GM19043 (cell line): ENCODE data around the gene SORL1-AS1.

Source experiments
- ATAC-seq: cut with Tn5 transposase; IDR thresholded peaks from one replicate; pipeline ENCODE4 v1.9.1; 2021; ENCODE audit warnings: low read depth; ENCODE audit not compliant: unreplicated experiment

SORL1-AS1 gene

DNA sequence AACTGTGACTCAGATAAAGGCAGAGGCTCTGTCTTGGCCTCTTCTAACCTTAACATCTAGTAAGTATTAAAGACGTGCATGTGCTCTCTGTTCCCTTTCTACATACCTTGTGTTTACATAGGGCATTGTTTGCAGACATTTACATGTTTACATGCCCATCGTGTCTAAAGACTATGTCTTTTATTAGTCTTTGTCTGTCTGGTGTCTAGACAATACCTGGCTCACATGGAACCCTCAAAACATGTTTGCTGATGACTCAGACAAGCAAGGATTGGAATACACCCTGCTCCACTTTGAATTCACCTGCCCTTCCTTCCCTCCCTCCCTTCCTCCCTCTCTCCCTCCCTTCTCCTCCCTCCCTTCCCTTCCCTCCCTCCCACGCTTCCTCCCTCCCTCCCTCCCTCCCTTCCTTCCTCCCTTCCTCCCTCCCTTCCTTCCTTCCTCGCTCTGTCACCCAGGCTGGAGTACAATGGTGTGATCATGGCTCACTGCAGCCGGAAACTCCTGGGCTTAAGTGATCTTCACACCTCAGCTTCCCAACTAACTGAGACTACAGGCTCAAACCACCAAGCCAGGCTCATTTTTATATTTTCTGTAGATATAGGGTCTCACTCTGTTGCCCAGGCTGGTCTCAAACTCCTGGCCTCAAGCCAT lies 23.7 kb upstream of the SORL1-AS1 start:
- no peak for ATAC-seq

DNA sequence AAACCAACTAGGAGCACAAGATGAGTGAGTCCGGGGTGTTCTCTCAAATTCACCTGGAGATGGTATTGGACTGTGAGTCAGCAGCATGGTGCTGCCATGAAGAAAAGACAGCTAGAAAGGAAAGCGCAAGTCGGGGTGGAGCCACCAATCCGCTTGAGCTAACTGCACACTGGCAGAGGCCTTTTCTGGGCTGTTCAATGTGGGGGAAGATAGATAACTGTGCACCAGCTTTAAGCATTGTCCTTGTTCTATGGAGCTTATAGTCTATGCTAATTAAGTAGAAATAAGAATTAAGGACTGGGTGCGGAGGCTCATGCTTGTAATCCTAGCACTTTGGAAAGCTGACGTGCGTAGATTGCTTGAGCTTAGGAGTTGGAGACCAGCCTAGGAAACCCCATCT lies 21.9 kb upstream of the SORL1-AS1 start:
- no peak for ATAC-seq

DNA sequence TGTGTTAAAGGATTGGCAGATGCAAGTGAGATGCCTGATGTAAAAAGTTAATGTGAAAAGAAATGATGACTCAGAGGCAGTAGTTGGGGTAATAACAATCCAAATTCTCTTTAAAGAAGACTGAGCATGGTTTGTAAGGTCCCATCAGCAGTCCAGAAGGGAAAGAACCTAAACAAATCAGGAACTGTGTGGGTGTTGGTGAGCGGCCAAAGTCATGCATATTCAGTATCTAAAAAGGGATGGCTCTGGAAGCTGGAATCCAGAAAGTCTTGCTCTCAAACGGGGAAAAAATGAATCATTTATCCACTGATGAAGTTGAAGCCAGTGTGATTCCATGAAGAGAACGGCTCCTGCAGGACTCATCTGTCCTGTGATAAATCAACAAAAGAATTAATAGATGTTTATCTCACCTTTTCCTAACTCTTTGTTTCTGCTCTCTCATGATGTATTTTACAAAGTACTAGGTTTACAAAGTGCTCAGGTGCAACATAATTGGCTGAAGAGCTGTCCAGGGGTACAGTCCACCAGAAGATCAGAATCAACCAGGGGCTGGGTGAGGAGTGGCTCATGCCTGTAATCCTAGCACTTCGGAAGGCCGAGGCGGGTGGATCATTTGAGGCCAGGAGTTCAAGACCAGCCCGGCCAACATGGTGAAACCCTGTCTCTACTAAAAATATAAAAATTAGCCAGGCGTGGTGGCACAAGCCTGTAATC lies 20.5 kb upstream of the SORL1-AS1 start:
- ATAC-seq: no peak

DNA sequence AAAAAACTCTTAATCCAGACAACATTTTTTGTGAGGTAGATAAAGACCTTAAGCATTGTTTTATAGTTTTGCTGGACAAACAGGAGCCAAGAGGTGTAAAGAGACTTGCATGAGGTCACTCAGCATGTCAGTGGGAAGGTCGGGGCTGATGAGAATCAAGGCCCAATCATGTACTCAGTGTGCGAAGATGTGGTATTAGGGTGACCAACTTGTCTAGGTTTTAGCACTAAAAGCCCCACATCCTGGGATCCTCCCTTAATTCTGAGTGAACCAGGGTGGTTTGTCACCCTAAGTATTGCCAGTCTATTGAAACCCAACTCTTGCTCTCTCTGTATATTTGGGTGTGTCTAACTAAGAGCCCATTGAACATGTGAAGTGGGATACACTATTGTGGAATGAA lies 19.5 kb upstream of the SORL1-AS1 start:
- no peak for ATAC-seq

DNA sequence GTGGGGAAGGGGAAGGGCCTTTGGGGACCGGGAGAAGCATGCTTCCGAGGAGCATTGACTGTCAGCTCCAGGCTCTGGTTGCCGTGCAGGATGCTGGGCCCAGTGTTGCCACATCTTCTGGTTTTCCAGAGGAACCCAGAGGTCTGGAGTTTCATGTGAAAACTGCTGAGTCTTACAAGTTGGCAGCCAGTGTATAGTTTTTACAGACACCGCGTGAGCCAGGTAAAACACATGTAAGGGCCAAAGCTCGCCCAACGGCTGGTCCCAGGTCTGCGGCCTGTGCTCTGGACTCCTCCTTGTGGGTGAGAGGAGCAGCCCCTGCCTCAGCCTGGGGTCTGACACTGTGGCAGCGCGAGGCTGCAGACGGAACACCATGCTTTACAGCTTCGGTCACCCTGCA lies 18.4 kb upstream of the SORL1-AS1 start:
- no peak for ATAC-seq

DNA sequence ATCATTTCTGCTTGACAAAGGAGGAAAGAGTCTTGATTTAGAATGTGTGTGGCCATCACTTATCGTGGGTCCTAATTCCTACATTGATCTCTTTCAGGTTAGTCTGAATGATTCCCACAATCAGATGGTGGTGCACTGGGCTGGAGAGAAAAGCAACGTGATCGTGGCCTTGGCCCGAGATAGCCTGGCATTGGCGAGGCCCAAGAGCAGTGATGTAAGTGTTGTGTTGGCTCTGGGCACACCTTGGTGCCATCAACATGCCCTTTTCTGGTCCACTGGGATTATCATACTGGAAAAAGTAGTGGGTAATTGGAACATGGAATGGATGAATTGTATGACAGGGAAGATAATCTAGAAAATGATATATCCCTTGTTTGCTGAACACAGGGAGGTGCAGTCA lies 17.1 kb upstream of the SORL1-AS1 start:
- no peak for ATAC-seq

DNA sequence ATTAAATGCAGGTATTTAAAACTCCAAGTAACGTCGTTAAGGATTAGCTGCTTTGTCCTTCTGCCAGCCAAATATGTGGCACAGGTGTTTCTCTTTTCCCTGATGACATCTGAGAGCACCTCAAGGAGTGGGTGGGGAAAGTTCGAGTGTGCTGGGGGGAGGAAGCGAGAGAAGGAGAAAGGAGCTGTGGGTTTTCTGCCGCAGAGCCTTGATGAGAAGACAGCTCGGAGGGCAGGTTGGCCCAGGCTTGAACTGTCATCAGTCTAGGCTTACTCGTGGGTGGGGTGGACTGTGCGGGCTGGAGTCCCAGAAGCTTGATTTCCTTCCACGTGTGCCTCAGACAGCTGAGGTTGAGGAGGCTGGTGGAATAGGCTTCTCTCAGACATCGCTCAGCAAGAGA lies 15.2 kb upstream of the SORL1-AS1 start:
- peak; percentile 45 for ATAC-seq

DNA sequence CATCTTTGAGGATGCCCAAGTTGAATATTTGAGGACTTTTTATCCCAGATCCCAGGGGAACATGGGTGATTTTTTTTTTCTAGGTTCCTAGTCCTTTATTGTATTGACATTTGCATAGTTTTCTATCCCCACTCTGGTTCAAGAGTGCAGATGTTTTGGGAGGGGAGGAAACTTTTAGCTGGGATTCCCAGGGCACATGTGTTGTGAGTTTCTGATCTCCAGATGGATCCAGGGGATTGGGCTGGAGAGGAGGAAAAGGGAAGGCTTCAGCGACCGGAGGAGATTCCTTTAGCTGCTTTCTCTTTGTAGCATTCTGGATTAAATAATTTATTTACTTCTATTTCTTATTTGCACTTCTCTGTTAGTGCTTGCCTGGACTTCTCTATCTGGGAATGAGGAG lies 14.7 kb upstream of the SORL1-AS1 start:
- no peak for ATAC-seq

DNA sequence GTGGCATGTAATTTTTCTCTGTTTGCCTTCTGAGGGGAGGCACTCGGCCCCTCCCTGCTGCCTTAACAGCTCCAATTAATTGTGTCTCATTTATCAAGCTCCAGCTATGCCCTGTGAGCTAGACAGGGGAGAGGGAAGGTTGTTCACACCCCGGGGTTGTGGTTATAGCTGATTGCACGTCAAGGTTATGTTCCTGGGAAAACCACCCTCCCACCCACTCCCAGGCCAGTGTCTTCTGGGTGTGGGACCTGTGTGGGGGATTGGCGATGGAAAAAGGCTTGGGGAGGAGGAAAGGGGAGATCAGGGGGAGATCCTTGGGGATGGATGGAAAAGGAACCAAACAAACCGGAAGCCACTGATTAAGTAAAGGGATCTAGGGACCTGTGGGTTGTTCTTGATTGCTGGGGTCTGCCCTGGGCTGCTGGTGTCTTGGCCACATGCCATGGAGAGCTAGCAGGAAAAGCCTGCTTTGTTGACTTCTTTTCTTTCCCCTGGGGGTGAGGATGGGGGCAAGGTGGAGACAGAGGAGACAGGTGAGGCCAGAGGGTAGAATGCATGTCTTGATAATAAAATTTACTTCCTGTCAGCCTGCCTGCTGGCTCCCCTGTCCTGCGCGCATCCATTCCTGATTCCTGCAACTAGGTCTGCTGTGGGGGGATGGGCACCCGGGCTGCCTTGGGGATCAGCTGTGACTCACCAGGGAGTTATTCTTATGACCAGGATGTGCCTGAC lies 13.5 kb upstream of the SORL1-AS1 start:
- ATAC-seq: no peak

DNA sequence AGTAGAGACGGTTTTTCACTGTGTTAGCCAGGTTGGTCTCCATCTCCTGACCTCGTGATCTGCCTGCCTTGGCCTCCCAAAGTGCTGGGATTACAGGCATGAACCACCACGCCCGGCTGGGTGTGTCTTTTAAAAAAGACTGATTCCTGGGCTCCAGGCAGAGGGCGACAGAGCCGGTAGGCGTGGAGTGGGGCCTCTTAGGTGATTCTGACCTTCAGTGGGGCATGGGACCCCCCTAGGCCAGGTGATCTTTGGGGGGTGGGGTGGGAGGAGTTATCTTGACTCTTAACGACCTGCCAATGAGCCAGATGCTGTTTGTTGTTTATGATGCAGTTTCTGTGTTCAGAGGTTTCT lies 12.9 kb upstream of the SORL1-AS1 start:
- no peak for ATAC-seq

DNA sequence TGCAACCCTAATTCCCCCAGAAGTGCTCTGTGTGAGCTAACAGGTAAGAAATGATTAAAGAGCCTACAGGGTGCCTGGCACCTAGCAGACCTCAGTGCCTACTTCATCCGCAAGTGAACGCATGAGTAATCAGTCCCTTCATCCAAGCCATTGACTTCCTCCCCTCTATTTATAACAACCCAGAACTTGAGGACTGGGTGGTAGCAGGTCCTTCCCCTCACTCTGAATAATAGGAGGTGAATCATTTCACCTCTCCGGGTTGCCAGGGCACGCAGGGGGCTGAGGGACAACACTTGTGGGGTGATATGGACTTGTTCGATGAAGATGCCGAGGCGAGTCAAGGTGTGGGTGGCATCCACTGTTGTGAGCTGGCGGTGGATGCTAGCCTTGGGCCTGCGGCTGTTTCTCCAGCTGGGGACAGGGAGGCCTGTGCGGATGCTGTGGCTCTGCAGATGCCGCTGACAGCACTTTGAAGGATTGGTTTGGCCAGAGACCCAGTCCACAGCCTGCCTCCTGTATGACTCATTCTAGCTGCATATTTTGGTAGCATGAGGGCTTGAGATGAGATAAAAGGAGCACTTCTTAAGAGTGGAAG lies 11.7 kb upstream of the SORL1-AS1 start:
- ATAC-seq: peak; percentile 39

DNA sequence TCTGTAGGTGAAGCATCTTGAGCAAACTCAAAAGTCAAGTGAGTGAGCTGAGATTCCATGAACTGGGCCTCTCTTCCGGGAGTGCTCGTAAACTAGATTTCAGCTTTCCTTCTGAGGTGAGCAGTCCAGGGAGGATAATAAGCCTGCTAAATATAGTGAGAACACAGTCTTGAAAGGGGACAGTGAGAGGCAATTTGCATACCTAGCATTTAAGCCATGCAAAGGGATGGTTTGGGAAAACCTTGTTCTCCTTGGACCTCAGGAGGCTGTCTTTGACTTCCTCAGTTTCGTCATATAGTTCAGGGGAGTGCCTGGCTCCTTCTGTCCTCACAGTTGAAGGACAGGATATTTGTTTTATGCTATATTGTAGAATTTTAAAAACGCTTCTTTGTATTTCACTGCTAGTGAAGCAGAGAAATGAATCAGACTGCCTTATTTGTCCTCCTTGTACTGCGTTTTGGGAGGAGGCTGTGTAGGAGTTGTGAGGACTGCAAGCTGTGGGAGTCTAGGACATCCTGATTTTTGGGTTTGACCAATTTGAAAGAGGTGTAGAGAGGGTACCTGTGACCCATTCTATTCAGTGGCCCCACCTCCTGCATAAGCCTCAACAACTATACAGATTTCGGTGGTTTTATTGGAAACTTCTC lies 11.0 kb upstream of the SORL1-AS1 start:
- no peak for ATAC-seq

DNA sequence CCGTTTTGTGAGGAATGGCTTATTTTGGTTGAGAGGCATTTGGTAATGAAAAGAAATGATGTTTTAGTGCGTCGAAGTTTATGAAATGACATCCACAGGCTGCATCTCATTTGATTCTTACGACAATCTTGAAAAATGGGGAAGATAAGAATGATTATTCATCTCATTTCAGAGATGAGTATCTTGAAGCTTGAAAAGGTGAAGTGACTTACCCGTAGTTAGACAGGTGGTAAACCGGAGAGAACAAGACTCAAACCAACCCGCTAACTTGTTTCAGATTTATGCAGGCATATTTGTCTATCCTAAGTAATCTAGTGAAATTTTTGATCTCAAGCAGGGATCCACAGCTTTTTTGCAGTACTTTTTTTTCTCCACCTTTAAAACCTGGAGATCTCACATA lies 9.1 kb upstream of the SORL1-AS1 start:
- no peak for ATAC-seq

DNA sequence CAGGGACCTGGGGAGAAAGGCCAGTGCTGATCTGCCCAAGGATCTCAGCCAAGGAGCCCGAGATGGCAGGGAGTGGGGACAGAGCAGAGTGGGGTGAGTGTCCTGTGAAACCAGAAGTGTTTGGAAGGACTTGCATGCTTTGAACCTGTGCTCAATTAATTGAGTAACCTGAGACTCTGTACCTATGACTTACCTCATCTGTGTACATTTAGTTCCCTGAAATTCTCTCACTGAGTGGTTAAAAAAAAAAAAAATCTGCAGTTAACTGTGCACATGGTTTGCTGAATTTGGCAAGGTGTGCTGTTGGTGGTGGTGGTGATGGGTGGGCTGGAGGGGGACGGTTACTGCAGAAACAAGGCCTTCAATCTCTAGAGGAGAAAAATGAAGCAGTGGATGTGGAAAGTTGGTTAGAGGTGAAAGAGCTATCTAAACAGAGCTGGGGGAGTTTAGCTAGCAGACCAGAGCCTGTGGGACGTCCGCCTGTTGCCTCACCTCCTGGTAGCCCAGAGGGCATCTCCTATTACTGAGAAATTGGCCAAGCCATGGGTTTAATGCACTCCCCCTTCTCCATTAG lies 8.3 kb upstream of the SORL1-AS1 start:
- ATAC-seq: no peak

DNA sequence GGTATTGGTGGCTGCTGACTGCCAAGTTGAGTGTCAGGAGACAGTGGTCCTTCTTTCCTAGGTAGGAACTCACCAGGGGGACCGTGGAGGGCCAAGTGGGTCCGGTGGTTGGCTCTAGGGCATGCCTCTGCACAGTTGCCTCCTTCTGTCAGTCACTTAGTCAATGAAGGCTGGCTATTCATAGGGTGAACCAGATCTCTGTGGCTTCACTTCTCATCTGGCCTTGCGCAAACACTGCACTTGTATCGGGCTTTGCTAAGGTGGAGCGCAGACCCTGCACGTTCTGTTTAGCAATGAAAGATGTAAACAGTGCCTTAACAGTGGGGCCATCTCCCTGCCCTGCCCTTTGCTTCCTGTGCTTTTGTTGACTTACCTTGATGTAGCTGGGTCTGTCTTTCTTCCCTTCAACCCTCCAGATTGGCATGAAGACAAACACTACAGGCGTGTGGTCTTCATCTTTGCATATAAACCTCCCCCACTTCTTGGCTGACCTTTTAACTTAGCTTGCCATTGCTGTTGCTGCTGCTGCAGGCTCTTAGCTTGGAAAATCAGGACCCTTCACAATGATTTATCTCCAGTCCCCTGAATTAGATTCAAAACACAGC lies 6.7 kb upstream of the SORL1-AS1 start:
- no peak for ATAC-seq

DNA sequence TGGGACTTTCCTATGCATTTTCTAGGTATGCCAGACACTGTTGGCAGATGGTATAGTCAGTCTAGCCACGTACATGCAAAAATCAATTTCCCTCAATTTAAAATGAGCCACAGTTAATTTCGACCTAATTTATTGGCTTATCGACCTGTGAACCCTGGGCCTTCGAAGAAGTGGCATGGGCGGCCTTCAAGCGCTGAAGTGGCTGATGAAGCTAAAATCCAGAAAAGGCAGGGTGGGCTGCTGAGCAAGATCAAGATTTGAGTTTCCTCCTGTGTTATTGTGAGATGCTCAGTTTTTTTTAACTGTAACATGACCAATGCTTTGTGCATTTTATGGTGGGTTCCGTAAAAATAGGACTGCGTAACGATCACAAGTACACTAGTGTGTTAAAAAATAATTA lies 5.8 kb upstream of the SORL1-AS1 start:
- no peak for ATAC-seq

DNA sequence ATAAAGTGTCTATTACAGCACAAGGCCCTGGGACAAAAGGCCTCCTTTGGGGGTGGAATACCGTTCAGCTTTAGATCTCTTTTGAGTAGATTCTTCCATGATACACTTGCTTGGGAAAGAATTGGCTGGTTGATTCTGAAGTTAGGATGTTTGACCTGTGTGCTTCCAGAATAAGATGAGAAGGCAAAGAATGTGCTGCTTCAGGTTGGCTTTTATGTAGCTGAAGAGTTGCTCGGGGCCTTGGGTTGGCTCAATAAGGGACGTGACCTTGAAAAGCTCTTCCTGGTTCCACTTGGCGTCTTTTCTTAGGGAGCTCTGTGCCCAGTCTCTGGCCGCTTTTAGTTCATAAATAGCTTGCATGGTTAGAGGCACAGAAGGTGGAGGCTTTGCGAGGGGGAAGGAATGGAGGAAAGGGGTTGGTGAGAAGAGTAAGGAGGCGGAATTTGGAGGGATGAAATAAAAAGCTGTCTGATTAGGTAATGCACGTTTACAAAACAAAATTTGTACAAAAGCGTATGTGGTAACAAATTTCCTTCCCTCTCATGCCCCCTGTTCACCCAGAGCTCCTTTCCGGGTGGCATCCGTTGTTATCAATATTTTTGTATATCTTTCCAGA lies 4.2 kb upstream of the SORL1-AS1 start:
- ATAC-seq: no peak

DNA sequence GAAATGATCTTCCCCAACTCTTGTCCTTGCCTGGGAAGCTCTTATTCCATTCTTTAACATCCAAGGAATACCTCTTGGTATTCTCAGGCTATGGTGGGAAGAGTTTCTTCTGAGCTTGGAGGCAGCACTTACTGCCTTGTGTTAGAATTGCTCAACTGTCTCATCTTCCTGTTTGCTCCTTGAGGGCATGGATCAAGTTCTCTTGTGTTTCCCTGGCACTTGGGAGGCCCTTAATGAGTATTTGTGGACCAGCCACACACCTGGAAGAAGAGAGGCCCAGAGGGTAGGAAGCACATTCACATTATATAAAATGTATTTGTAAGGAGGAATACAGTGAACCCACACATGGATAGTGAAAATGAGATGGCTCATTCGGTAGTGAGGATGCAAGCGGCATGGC lies 3.4 kb upstream of the SORL1-AS1 start:
- ATAC-seq: no peak

DNA sequence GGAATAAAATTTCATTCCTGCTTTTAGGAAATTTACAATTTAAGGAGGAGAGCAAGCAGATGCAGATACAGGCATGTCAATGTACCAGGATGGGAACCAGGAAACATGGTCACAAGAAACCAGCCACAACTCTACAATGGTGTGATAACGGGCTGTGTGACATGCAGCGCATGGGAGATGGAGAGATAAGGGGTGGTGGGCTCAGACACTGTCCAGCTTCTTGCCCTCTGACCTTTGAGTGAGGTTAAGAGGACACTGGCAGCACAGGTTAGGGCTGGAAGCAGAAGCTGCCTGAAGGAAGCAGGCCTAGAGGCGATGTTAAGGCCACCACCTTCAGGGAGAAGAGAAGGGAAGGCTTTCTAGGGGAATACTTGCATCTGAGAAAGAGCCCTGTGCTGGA lies 2.3 kb upstream of the SORL1-AS1 start:
- ATAC-seq: no peak
